KOPT-K1 (cell line): ENCODE measurements around the gene FBH1.
"Not testable (repeated sequence)": the region's sequence is repeated elsewhere in the genome, so short reads cannot be mapped to it uniquely, and the experiment has no call there.

Experiments used
- H3K27ac ChIP-seq: fragments of 200-600 bp; sonication (generic); 2 replicates; pipeline ENCODE4 v1.5.1; 2016; ENCODE audit warnings: antibody characterized with exemption, mild to moderate bottlenecking, low read depth, low read length; ENCODE audit not compliant: poor library complexity, severe bottlenecking
- H3K36me3 ChIP-seq: fragments of 200-600 bp; sonication (generic); 2 replicates; pipeline ENCODE4 v1.5.1; 2017; ENCODE audit warnings: antibody characterized with exemption, mild to moderate bottlenecking, low read length, moderate library complexity; ENCODE audit not compliant: insufficient read depth
- H3K9me3 ChIP-seq: fragments of 200-600 bp; sonication (generic); 2 replicates; pipeline ENCODE4 v1.5.1; 2017; ENCODE audit warnings: antibody characterized with exemption, low read length, mild to moderate bottlenecking; ENCODE audit not compliant: insufficient read depth, poor library complexity, severe bottlenecking

The FBH1 gene

DNA sequence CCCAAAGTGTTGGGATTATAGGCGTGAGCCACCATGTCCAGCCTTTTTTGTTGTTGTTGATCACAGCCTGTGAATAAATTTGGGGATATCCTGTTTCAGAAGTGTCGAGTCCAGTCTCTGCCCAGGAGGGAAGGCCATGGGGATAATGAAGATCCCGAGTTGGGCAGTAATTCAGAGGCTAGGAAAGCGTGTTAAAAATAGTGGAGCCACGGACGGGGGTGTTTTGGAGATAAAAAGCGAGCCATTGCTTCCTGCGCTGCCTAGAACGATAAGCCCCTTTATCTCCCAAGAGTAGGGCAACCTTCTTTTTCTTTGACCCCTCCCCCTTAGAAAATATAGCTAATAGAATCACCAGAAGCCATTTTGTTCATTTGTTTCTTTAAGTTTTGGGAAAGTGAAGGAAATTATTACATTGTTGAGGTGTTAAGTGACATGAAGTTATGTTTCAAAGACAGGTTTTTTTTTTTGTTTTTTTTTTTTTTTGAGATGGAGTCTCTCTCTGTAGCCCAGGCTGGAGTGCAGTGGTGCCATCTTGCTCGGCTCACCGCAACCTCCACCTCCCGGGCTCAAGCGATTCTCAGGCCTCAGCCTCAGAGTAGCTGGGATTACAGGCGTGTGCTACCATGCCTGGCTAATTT is 44.0 kb downstream of the FBH1 start:
- Histone ChIP-seq H3K27ac (no peak overlapping the region), H3K9me3 (no peaks in the 10 kb centered on the region), H3K36me3 (peaks cover 98% of the 10 kb centered on the region)

DNA sequence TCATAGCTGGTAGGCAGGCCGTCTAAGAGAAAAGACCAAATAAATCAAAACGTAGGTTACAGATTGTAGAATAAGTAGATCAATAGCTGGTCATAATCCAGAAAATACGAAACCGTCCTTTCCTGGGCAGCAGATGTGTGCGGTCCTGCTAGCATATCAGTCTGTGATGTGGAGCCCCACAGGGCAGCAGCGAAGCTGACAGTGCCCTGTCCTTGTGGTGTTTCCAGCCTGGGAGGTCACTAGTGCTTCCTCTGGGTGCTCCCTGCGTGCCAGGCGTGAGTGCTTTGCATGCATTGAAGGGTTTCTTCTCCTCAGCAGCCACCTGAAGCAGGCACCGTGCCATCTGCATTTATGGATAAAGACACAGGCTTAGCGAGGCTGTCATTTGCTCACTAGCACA is 45.6 kb downstream of the FBH1 start:
- H3K27ac ChIP-seq, result no peak overlapping the region
- H3K9me3 ChIP-seq, result no peaks in the 10 kb centered on the region
- H3K36me3 ChIP-seq, result peaks cover 83% of the 10 kb centered on the region

DNA sequence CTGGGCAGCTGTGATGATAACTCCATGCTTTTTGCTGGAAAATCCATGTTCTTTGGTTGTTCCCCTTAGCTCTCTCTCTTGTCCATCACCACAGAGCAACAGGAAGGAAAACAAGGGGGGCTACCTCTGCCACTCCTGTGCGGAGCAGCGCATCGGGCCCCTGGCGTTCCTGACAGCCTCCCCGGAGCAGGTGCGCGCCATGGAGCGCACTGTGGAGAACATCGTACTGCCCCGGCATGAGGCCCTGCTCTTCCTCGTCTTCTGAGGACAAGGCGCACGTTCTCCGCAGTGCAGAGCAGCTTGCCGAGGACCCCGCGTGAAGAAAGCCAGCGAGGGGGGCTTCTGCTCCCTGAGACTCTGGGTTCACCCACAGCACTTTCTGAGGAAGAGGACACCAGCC is 47.0 kb downstream of the FBH1 start:
- H3K27ac ChIP-seq, result no peak overlapping the region
- H3K36me3 ChIP-seq, result peaks cover 69% of the 10 kb centered on the region
- H3K9me3 ChIP-seq, result no peaks in the 10 kb centered on the region

DNA sequence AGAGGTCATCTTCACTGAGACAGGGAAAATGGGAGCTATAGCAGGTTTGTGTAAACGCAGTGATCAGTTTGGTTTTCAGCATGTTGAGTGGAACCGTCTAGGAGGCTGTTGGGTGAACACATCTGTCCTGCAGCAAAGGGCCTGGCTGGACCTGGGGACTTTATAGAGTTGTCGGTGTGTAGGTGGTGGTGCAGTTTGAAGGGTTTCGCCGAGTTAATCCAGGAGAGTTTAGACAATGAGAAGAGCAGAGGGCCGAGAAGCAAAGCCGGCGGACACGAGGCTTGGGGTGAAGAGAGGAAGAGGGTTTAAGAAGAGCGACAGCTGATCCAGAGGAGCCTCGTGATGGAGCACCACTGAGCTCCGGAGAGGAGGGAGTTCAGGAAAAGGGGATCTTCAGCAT is 48.2 kb downstream of the FBH1 start:
- peaks cover 57% of the 10 kb centered on the region for H3K36me3 ChIP-seq
- H3K9me3 ChIP-seq, result no peaks in the 10 kb centered on the region
- no peak overlapping the region for H3K27ac ChIP-seq

DNA sequence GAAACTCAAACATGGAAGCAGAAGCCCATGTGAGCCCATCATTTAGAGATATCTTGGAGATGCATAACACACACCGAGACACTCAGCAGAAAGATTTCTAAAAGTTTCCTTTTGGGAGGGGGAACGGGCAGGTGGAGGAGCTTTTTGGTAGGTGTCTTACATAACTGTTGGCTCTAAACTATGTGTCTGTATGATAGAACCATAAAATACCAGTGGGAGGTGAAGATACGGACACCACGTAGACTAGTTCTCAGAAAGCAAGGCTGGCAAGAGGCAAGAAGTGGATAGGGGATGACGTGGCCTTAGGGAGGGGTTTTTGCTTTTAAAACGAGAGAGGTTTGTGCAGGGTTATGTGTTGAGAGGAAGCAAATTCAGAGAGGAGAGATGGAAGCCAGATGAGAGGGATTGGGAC is 50.8 kb downstream of the FBH1 start:
- Histone ChIP-seq H3K9me3 (no peaks in the 10 kb centered on the region), H3K27ac (no peak overlapping the region), H3K36me3 (peaks cover 32% of the 10 kb centered on the region)

DNA sequence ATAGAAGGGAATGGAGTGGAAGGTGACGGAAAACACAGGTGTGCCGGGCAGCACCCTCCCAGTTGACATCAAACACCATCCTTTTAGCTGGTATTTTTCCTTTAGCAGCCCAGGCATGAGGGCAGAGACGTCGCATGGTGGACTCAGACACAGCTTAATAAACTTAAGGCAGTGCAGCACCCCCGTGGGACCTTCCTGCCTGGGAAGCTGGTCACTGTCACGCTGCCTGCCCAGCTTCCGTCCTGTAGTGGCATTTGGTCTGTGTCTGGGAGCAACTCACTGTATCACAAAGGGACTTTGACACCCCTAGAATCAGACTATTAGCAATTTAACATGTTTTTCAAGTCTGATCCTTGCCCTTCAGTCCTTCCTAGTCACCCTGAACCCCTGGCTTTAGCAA is 51.5 kb downstream of the FBH1 start:
- H3K27ac ChIP-seq, result no peak overlapping the region
- no peaks in the 10 kb centered on the region for H3K9me3 ChIP-seq
- peaks cover 25% of the 10 kb centered on the region for H3K36me3 ChIP-seq

DNA sequence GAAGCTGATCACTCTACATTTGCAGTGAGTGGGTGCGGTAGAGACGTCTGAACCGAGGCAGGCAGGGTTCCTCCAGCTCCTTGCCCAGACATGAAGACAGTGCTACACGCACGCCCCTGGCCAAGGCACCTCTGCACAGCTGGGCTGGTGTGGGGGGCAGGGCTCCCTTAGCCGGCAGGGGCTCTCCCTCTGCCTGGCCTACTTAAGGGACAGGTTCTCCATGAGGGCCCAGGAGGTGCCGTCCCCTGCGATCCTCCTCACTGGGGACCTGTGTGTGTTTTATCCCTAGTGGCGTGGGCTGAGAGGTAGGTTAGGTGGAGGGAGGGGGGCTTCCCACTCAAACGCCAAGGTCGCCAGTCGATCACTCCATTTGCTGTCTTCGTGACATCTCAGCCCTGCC is 52.0 kb downstream of the FBH1 start:
- no peaks in the 10 kb centered on the region for H3K9me3 ChIP-seq
- no peak overlapping the region for H3K27ac ChIP-seq
- H3K36me3 ChIP-seq, result peaks cover 21% of the 10 kb centered on the region

DNA sequence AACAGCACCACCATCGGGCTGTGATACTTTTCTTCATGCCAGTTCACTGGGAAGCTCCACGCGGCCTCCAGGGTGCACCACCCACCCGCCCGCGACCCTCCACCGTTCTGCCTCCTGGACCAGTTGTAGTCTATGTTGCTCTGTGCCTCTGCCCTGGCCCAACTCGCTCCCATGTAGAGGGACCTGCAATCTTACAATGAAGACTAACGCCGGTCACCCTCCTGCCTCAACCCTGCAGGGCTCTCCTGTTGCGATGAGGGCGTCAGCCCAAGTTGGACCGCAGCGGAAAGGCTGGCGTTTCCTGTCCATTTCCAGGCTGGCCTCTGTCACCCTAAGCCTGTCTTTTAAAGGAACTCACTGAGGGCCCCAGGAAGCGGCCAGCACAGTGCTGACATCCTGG is 52.4 kb downstream of the FBH1 start:
- H3K9me3 ChIP-seq, result no peaks in the 10 kb centered on the region
- no peak overlapping the region for H3K27ac ChIP-seq
- peaks cover 17% of the 10 kb centered on the region for H3K36me3 ChIP-seq

DNA sequence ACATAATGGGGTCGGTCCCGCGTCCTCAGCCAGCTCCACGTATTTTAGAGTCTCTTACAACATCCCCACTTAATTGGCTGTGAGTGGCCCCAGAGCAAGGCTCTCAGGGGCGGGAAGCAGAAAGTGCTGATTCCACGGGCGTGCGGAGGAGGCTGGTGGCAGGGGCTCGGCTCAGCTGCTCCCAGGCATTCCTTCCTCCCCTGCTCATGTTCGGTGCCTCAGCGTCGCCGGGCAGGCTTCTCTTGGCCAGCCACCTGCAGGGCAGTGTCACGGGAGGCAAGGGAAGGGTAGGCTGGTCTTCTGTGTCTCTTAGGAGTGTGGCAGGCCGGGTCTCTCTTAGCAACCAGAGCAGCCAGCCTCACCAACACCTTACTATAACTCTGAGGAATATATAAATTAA is 53.5 kb downstream of the FBH1 start:
- Histone ChIP-seq H3K36me3 (peaks cover 6% of the 10 kb centered on the region; the same call in 1 of the 2 replicates), H3K9me3 (no peaks in the 10 kb centered on the region), H3K27ac (no peak overlapping the region)

DNA sequence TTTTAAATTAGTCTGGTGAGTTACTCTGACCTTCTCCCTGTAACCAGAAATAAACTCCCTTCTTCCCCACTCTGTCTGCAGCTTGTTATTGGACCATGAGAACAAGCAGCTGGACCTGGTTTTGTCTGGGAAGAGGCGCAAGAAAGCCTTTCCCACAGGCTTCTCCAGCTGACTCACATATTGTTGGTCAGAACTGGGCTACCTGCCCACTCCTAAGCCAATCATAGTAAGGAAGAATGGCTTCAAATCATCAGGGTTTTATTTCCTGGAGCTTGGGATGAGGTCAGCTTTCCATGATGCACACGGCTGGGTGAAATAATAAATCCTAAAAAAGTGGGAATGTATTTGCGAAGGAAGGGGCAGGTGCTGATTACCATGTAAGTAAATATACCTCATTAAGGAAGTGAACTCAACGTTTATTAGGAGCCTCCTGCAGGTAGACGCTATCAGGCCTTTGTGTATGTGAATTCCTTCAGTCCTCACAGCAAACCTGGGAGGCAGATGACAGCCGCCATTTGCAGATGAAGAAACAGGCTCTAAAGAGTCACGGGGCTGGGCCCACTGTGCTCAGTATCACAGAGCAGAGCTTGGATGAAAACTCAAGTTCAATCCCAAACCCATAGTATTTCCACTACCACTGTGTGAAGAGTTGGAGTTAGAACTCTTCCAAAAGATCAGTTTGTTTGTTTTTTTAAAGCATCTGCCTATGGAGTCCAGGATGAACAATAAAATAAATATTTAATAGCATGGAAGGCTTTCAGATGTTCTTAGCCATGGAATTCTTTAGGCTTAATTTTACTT is 54.5 kb downstream of the FBH1 start:
- Histone ChIP-seq H3K36me3 (no peaks in the 10 kb centered on the region), H3K27ac (no peak overlapping the region), H3K9me3 (no peaks in the 10 kb centered on the region)

DNA sequence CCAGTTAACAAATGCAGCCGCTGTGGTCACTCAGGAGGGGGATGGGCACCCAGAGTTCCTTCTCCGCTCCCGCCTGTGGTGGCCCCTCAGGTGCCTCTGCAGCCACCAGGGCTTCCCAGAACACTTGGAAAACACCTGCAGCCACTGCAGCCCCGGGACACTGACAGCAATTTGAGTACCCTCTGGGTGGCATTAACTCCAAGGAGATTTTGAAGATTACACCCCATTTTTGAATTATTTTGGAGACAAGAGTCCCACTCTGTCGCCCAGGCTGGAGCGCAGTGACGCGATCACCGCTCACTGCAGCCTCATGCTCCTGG is 55.1 kb downstream of the FBH1 start:
- H3K27ac ChIP-seq, result no peak overlapping the region
- H3K9me3 ChIP-seq, result no peaks in the 10 kb centered on the region
- H3K36me3 ChIP-seq, result no peaks in the 10 kb centered on the region

DNA sequence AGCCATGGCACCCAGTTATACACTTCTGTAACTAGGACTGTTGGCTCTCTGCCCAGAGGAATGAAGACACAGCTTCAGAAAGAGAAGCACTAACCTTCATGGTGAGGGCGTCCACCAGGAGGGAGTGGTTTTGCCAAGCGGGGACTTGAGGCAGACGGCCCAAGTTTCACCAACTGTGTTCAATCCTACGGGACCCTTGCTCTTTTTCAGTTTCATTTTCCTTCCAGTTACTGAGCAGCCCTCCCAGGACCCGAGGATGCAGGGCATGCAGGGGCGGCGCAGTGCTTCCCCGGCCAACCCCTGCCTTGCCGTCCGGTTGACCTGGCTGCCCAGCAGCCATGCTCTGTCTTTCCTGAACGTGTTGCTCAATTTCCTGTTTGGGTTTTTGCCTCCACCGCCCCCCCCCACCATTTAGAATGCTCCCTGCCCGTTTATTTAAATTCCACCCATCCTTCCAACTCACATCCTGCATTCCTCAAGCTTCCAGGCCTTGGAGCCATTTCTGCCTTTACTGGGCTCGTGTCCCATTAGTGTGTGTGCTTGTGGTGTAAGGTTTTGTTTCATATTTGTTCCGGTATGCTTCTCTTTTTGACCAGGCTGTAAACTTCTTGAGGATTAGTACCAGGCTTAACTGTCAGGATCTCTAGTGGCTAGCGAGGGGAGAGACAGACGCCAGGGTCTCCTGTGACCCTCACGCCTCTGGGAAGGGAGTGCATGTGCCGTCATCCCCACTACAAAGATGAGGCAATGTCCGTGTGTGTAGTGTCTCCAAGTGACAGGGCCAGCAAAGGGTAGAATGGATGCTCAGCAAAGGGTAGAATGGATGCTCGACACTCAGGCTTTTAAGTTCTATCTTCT is 55.7 kb downstream of the FBH1 start:
- Histone ChIP-seq H3K36me3 (no peaks in the 10 kb centered on the region), H3K9me3 (no peaks in the 10 kb centered on the region), H3K27ac (no peak overlapping the region)

DNA sequence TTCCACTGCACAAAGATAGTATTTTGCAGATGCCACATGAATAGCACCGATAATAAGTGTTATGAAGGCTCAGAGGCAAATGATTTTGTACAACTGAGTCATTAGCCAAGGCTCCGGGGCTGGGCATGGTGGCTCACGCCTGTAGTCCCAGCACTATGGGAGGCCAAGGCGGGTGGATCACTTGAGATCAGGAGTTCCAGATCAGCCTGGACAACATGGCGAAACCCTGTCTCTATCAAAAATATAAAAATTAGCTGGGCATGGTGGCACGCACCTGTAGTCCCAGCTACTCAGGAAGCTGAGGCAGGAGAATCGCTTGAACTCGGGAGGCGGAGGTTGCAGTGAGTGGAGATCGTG is 56.4 kb downstream of the FBH1 start:
- H3K9me3 ChIP-seq, H3K36me3 ChIP-seq, H3K27ac ChIP-seq: not testable (repeated sequence)

DNA sequence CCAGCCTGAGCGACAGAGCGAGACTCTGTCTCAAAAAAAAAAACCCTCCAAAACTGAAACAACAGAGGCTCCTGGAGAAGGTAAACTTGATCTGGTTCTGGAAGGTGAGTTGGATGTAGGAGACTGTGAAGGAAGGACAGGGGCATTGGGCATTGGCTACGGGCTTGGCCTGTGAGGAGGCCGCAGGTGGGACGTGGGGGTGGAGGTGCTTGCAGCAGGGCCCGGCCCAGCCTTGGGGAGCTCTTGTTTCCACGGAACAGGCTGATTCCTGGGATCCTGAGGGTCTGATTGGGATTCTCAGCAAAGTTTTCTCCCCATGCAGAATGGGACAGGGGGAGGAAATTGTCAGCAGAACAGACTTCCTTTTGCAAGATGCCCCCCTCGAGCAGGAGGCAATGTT is 56.7 kb downstream of the FBH1 start:
- no peak overlapping the region for H3K27ac ChIP-seq
- H3K36me3 ChIP-seq, result no peaks in the 10 kb centered on the region
- no peaks in the 10 kb centered on the region for H3K9me3 ChIP-seq

DNA sequence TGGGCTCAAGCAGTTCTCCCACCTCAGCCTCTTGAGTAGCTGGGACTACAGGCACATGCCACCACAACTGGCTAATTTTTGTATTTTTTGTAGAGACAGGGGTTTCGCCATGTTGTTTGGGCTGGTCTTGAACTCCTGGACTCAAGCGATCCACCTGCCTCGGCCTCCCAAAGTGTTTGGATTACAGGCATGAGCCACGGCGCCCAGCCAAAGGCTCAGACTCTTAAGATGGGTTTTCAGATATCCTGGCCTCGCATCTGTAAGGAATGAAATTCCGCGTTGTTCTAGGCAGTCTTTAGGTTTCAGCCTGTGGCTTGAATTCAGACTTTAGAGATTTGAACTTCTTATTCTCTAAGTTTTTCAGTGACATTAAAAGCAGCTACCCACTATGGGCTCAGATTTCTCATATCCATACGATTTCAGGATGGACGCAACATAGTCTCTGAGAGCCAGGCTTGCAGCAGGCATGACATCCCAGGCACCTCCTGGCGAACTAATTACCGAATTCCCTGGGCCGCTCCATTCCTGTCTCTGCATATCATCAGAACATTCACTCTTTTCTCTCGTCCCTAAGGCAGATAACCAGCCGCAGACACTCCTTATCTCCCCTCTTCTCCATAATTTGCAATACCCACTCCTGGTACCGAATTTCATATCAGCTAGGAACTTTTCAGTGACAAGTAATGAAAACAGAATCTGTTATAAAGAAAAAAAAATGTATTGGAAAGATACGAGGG is 57.6 kb downstream of the FBH1 start:
- Histone ChIP-seq H3K36me3 (0 out of 2 replicates have a peak, but pooled peaks cover 3% of the 10 kb centered on the region), H3K9me3 (no peaks in the 10 kb centered on the region), H3K27ac (no peak overlapping the region)
